Breast epithelium (tissue), 4 donors: ENCODE measurements around the gene ZNF451. TPM values are rescaled to one million over a fixed set of nuclear protein-coding genes. Genes with fewer than 3 reads are reported as not detected.

Experiments
- DNase-seq, 2 donors: peaks; one replicate each; pipeline ENCODE4 v3.0.0-alpha.2; 2019; ENCODE audit warnings: low spot score in 2 of 2
- H3K27ac ChIP-seq, 2 donors: fragments of 200-600 bp; sonication (generic) in 1 of 2; one replicate each; pipeline ENCODE4 v1.5.1; 2016 to 2019; ENCODE audit warnings: mild to moderate bottlenecking in 1 of 2
- H3K27me3 ChIP-seq, 2 donors: fragments of 200-600 bp; sonication (generic) in 1 of 2; one replicate each; pipeline versions ENCODE4 v1.5.1 to v1.6.0; 2017 to 2019; ENCODE audit warnings: control low read depth in 1 of 2, mild to moderate bottlenecking in 1 of 2
- H3K36me3 ChIP-seq: fragments of 200-600 bp; one replicate; pipeline ENCODE4 v1.5.1; 2019
- H3K4me1 ChIP-seq, 2 donors: fragments of 200-600 bp; sonication (generic); one replicate each; pipeline ENCODE4 v1.5.1; 2016 to 2019; ENCODE audit warnings: control low read depth in 1 of 2
- H3K4me3 ChIP-seq, 3 donors: fragments of 200-600 bp; sonication (generic); 1 replicate in 2 of 3; 2 replicates in 1 of 3; pipeline ENCODE4 v1.5.1; 2016 to 2019; ENCODE audit warnings: mild to moderate bottlenecking in 3 of 3, moderate library complexity in 2 of 3
- H3K9me3 ChIP-seq, 2 donors: fragments of 200-600 bp; sonication (generic) in 1 of 2; one replicate each; pipeline ENCODE4 v1.5.1; 2016 to 2019; ENCODE audit warnings: control low read depth in 1 of 2
- CTCF ChIP-seq, 3 donors: fragments of 450-650 bp; IDR thresholded peaks; one replicate each; pipeline ENCODE4 v1.5.1; 2016 to 2017; ENCODE audit warnings: antibody characterized with exemption in 3 of 3, mild to moderate bottlenecking in 3 of 3, moderate library complexity in 3 of 3
- POLR2A ChIP-seq: fragments of 450-650 bp; IDR thresholded peaks from one replicate; pipeline ENCODE4 v1.6.1; 2016; ENCODE audit warnings: antibody characterized with exemption, mild to moderate bottlenecking, moderate library complexity
- POLR2AphosphoS5 ChIP-seq, 3 donors: sonication (generic); formaldehyde crosslinking; IDR thresholded peaks; one replicate each; pipeline ENCODE4 v1.6.1; 2017; ENCODE audit warnings: antibody characterized with exemption in 3 of 3
- intact Hi-C: fragments of 100-400 bp; cut with DNase I; formaldehyde crosslinking; loops from one replicate; pipeline ENCODE4 v1.15.1; 2023; ENCODE audit warnings: low total_unique reads
- total RNA-seq, 3 donors: library from RNA; depleted of rRNA; stranded (reverse); fragments of >200 nt; gene quantifications; one replicate each; pipeline ENCODE4 v1.1.0, GENCODE V29; 2016

Gene ZNF451
- total RNA-seq, 3 donors from 2014 or later = 72.3 to 95.1 (median 77.7) TPM

GRCh38 chr6:57094689-57095088, 4.7 kb downstream of the ZNF451 start:
- Histone ChIP-seq H3K36me3 (no peaks in the 10 kb centered on the region), H3K27ac (no peak overlapping the region), H3K4me1 (no peaks in the 10 kb centered on the region), H3K4me3 (no peak overlapping the region), H3K9me3 (no peaks in the 10 kb centered on the region), H3K27me3 (no peaks in the 10 kb centered on the region)
- no peak for TF ChIP-seq CTCF (IDR thresholded peaks at IDR 0.05)
- TF ChIP-seq POLR2AphosphoS5 (IDR thresholded peaks at IDR 0.05) = no peak
- no peak for TF ChIP-seq POLR2A
- intact Hi-C loops = no loop called here
- DNase-seq = no peak

- H3K27me3 ChIP-seq = no peaks in the 10 kb centered on the region
- peaks cover 14% of the 10 kb centered on the region for H3K36me3 ChIP-seq
- no peaks in the 10 kb centered on the region for H3K9me3 ChIP-seq
- H3K27ac ChIP-seq = no peak overlapping the region
- no peak overlapping the region for H3K4me3 ChIP-seq
- intact Hi-C loops = no loop called here
- no peak for DNase-seq
- TF ChIP-seq POLR2A (no peak), POLR2AphosphoS5 (IDR thresholded peaks at IDR 0.05) (no peak), CTCF (IDR thresholded peaks at IDR 0.05) (no peak)
- no peaks in the 10 kb centered on the region for H3K4me1 ChIP-seq
These were observed 7.6 kb downstream of the ZNF451 start for GRCh38 chr6:57097596-57097995.

- H3K4me1 ChIP-seq = no peaks in the 10 kb centered on the region
- no peak overlapping the region for H3K4me3 ChIP-seq
- peaks cover 14% of the 10 kb centered on the region for H3K36me3 ChIP-seq
- no peak for TF ChIP-seq POLR2AphosphoS5 (IDR thresholded peaks at IDR 0.05)
- no peaks in the 10 kb centered on the region for H3K27me3 ChIP-seq
- intact Hi-C loops = no loop called here
- DNase-seq = no peak
- H3K27ac ChIP-seq = no peak overlapping the region
- H3K9me3 ChIP-seq = no peaks in the 10 kb centered on the region
These were observed 13.0 kb downstream of the ZNF451 start for GRCh38 chr6:57102976-57103375.

- Histone ChIP-seq H3K27ac (no peak overlapping the region), H3K4me3 (no peak overlapping the region), H3K27me3 (no peaks in the 10 kb centered on the region), H3K36me3 (peaks cover 14% of the 10 kb centered on the region), H3K9me3 (no peaks in the 10 kb centered on the region), H3K4me1 (no peaks in the 10 kb centered on the region)
- TF ChIP-seq POLR2A = no peak
- intact Hi-C loops = no loop called here
- no peak for DNase-seq
These were observed 14.3 kb downstream of the ZNF451 start for GRCh38 chr6:57104336-57104735.

- H3K27me3 ChIP-seq = no peaks in the 10 kb centered on the region
- no peak overlapping the region for H3K4me3 ChIP-seq
- no peak for DNase-seq
These were observed 17.0 kb downstream of the ZNF451 start for GRCh38 chr6:57106990-57107389.

GRCh38 chr6:57108691-57109090, 18.7 kb downstream of the ZNF451 start:
- H3K27me3 ChIP-seq = no peaks in the 10 kb centered on the region
- intact Hi-C loops = no loop called here
- no peak overlapping the region for H3K4me3 ChIP-seq
- TF ChIP-seq POLR2AphosphoS5 (IDR thresholded peaks at IDR 0.05) (no peak), CTCF (IDR thresholded peaks at IDR 0.05) (no peak), POLR2A (no peak)
- H3K9me3 ChIP-seq = no peaks in the 10 kb centered on the region
- DNase-seq = no peak
- H3K4me1 ChIP-seq = no peaks in the 10 kb centered on the region
- H3K27ac ChIP-seq = no peak overlapping the region
- H3K36me3 ChIP-seq = no peaks in the 10 kb centered on the region

More at GRCh38 chr6:57106990-57107389, 17.0 kb downstream of the ZNF451 start:
- Histone ChIP-seq H3K4me1 (no peaks in the 10 kb centered on the region), H3K27ac (no peak overlapping the region), H3K9me3 (no peaks in the 10 kb centered on the region), H3K36me3 (peaks cover under 1% of the 10 kb centered on the region)
- intact Hi-C loops = no loop called here
- no peak for TF ChIP-seq POLR2AphosphoS5 (IDR thresholded peaks at IDR 0.05)
- TF ChIP-seq POLR2A = no peak
- no peak for TF ChIP-seq CTCF (IDR thresholded peaks at IDR 0.05)
